Caco-2 (cell line): Measurements from ENCODE around the gene OR51I2. TPM values are rescaled to one million over a fixed set of nuclear protein-coding genes. Genes with fewer than 3 reads are reported as not detected.

Source experiments
- Bru-seq: library from RNA; stranded (reverse); fragments of 400-500 nt; gene quantifications from one replicate; lab custom pipeline; 2021; lab: Mats Ljungman, UMichigan
- BruChase-seq, 2 experiments: library from RNA; stranded (reverse); fragments of 400-500 nt; gene quantifications; one replicate each; lab custom pipeline; 2021; lab: Mats Ljungman, UMichigan
- BruUV-seq: library from RNA; stranded (reverse); fragments of 400-500 nt; replicated peaks from 2 replicates; lab custom pipeline; 2021; lab: Mats Ljungman, UMichigan
- CTCF ChIA-PET: fragments of 300-600 bp; sonication (Branson Sonifier 250); formaldehyde crosslinking; loops from one replicate; lab custom pipeline; 2022; ENCODE audit warnings: antibody characterized with exemption; lab: Charles Lee
- POLR2A ChIA-PET: fragments of 300-600 bp; sonication (Branson Sonifier 250); formaldehyde crosslinking; loops from one replicate; lab custom pipeline; 2022; ENCODE audit warnings: antibody characterized with exemption; lab: Charles Lee
- DNase-seq, 2 experiments: peaks; one replicate each; pipeline versions ENCODE4 v3.0.0 to v3.0.0-alpha.2; 2020 to 2022
- H3K27me3 ChIP-seq: replicated peaks from 2 replicates; pipeline ENCODE4 v1.6.0; 2011; ENCODE audit warnings: low read length; ENCODE audit not compliant: control insufficient read depth, insufficient read depth
- H3K36me3 ChIP-seq: 2 replicates; pipeline ENCODE4 v1.5.1; 2011; ENCODE audit warnings: low read length; ENCODE audit not compliant: control insufficient read depth, insufficient read depth
- H3K4me1 ChIP-seq: fragments of 250-450 bp; sonication (Bioruptor Pico); 2 replicates; pipeline ENCODE4 v1.5.1; 2020; ENCODE audit warnings: mild to moderate bottlenecking
- H3K4me3 ChIP-seq: 2 replicates; pipeline ENCODE4 v1.5.1; 2011; ENCODE audit warnings: low read depth, mild to moderate bottlenecking, control low read depth, low read length
- H3K9me3 ChIP-seq: fragments of 250-450 bp; sonication (Bioruptor Pico); 2 replicates; pipeline ENCODE4 v1.5.1; 2020; ENCODE audit warnings: mild to moderate bottlenecking, moderate library complexity
- H3K27ac Mint-ChIP-seq: one replicate; pipeline ENCODE4 v1.8.0; 2022; ENCODE audit warnings: mixed read lengths; ENCODE audit not compliant: unreplicated experiment
- H3K27me3 Mint-ChIP-seq: one replicate; pipeline ENCODE4 v1.8.0; 2022; ENCODE audit warnings: mixed read lengths; ENCODE audit not compliant: insufficient read depth, unreplicated experiment
- H3K36me3 Mint-ChIP-seq: one replicate; pipeline ENCODE4 v1.8.0; 2022; ENCODE audit warnings: mild to moderate bottlenecking, mixed read lengths; ENCODE audit not compliant: insufficient read depth, unreplicated experiment
- H3K4me1 Mint-ChIP-seq: one replicate; pipeline ENCODE4 v1.8.0; 2022; ENCODE audit warnings: low read depth, mixed read lengths; ENCODE audit not compliant: unreplicated experiment
- H3K4me3 Mint-ChIP-seq: one replicate; pipeline ENCODE4 v1.8.0; 2022; ENCODE audit warnings: mild to moderate bottlenecking, moderate library complexity, mixed read lengths; ENCODE audit not compliant: unreplicated experiment
- H3K9me3 Mint-ChIP-seq: one replicate; pipeline ENCODE4 v1.8.0; 2022; ENCODE audit warnings: mixed read lengths; ENCODE audit not compliant: unreplicated experiment
- CTCF ChIP-seq, 2 experiments: fragments of 200-600 bp in 1 of 2; IDR thresholded peaks; 1 replicate in 1 of 2; 2 replicates in 1 of 2; pipeline versions ENCODE4 v1.5.1 to v1.8.0; 2011 to 2022; ENCODE audit warnings: antibody characterized with exemption in 1 of 2, control low read depth in 1 of 2, inconsistent platforms in 1 of 2, low read depth in 1 of 2, low read length in 1 of 2, mild to moderate bottlenecking in 1 of 2, moderate library complexity in 1 of 2; ENCODE audit not compliant: insufficient read depth in 1 of 2, severe bottlenecking in 1 of 2, unreplicated experiment in 1 of 2
- intact Hi-C: fragments of 100-400 bp; cut with micrococcal nuclease; formaldehyde crosslinking; loops from one replicate; pipeline ENCODE4 v1.10.0; 2022; ENCODE audit not compliant: unreplicated experiment
- long read RNA-seq: library from polyadenylated mRNA; stranded (forward); transcript quantifications from one replicate; pipeline ENCODE4 v2.0.0, GENCODE V29; 2022
- total RNA-seq: library from RNA; stranded (reverse); gene quantifications from 2 replicates; pipeline ENCODE4 v1.2.3, GENCODE V29; 2022

Gene OR51I2
- total RNA-seq: not detected in 2 replicates
- Bru-seq, nascent RNA: not detected
- not detected for BruChase-seq, experiment 1, labeled RNA remaining after a 2-hour chase
- not detected for BruChase-seq, experiment 2, labeled RNA remaining after a 6-hour chase
- long read RNA-seq: 0 reads

GRCh38 chr11:5449023-5449422 lies at the start of gene OR51I2:
OR51I2 (plus strand) TSS chr11:5449323; CDS start chr11:5453489, 4,166 bp downstream.
- Histone ChIP-seq H3K36me3 (no peaks in the 10 kb centered on the region), H3K9me3 (no peaks in the 10 kb centered on the region), H3K4me1 (no peaks in the 10 kb centered on the region), H3K4me3 (no peak within 1 kb of the TSS), H3K27me3 (no peaks in the 10 kb centered on the region)
- BruUV-seq: no TSS peak
- Mint-ChIP-seq H3K9me3 (no peaks in the 10 kb centered on the region), H3K36me3 (no peaks in the 10 kb centered on the region), H3K27me3 (peaks cover 3% of the 10 kb centered on the region), H3K4me3 (no peak within 1 kb of the TSS), H3K27ac (no peak within 1 kb of the TSS), H3K4me1 (no peaks in the 10 kb centered on the region)
- TF ChIP-seq CTCF (IDR thresholded peaks at IDR 0.05; ENCODE audit: insufficient read depth in 1 of 2, low read depth in 1 of 2, low read length in 1 of 2, severe bottlenecking in 1 of 2, unreplicated experiment in 1 of 2): no peak
- DNase-seq: no peak
- POLR2A ChIA-PET: no interaction called here
- CTCF ChIA-PET: interaction anchor here (0.6 kb wide), 1 partner anchor 239 kb away, joined by 3 read pairs; no protein-coding TSS in a partner anchor
- intact Hi-C loops: no loop called here

- H3K36me3 ChIP-seq: no peaks in the 10 kb centered on the region
- no peaks in the 10 kb centered on the region for H3K4me1 ChIP-seq
- peaks cover 19% of the 10 kb centered on the region for H3K27me3 Mint-ChIP-seq
- no peak for TF ChIP-seq CTCF (IDR thresholded peaks at IDR 0.05; ENCODE audit: insufficient read depth in 1 of 2, low read depth in 1 of 2, low read length in 1 of 2, severe bottlenecking in 1 of 2, unreplicated experiment in 1 of 2)
- BruUV-seq: no TSS peak
- no peak overlapping the region for H3K4me3 Mint-ChIP-seq
- ChIA-PET CTCF (no interaction called here), POLR2A (no interaction called here)
- no peaks in the 10 kb centered on the region for H3K36me3 Mint-ChIP-seq
- intact Hi-C loops: no loop called here
- H3K27ac Mint-ChIP-seq: no peak overlapping the region
- H3K9me3 Mint-ChIP-seq: no peaks in the 10 kb centered on the region
- H3K9me3 ChIP-seq: no peaks in the 10 kb centered on the region
- no peak overlapping the region for H3K4me3 ChIP-seq
- H3K4me1 Mint-ChIP-seq: no peaks in the 10 kb centered on the region
- H3K27me3 ChIP-seq: no peaks in the 10 kb centered on the region
- DNase-seq: no peak
These were observed 44.0 kb upstream of the OR51I2 start for GRCh38 chr11:5405173-5405572.

- no peak overlapping the region for H3K4me3 Mint-ChIP-seq
- CTCF ChIA-PET: no interaction called here
These were observed 28.1 kb upstream of the OR51I2 start for GRCh38 chr11:5420993-5421392.

More at GRCh38 chr11:5420993-5421392, 28.1 kb upstream of the OR51I2 start:
- H3K36me3 Mint-ChIP-seq: no peaks in the 10 kb centered on the region
- H3K4me3 ChIP-seq: no peak overlapping the region
- POLR2A ChIA-PET: no interaction called here
- intact Hi-C loops: no loop called here
- no peaks in the 10 kb centered on the region for H3K9me3 ChIP-seq
- H3K4me1 Mint-ChIP-seq: no peaks in the 10 kb centered on the region
- DNase-seq: no peak
- no peaks in the 10 kb centered on the region; the same call in 1 of the 2 replicates for H3K4me1 ChIP-seq
- H3K36me3 ChIP-seq: no peaks in the 10 kb centered on the region
- no peak for TF ChIP-seq CTCF (IDR thresholded peaks at IDR 0.05; ENCODE audit: insufficient read depth in 1 of 2, low read depth in 1 of 2, low read length in 1 of 2, severe bottlenecking in 1 of 2, unreplicated experiment in 1 of 2)
- H3K27ac Mint-ChIP-seq: no peak overlapping the region
- no TSS peak for BruUV-seq
- H3K9me3 Mint-ChIP-seq: no peaks in the 10 kb centered on the region
- peaks cover 7% of the 10 kb centered on the region for H3K27me3 Mint-ChIP-seq
- H3K27me3 ChIP-seq: no peaks in the 10 kb centered on the region
